GM04504 (cell line): ENCODE data around the gene STAP2.

Source experiments
- DNase-seq: peaks from one replicate; pipeline ENCODE4 v3.0.0-alpha.2; 2012; ENCODE audit warnings: low read depth

STAP2 gene

DNA sequence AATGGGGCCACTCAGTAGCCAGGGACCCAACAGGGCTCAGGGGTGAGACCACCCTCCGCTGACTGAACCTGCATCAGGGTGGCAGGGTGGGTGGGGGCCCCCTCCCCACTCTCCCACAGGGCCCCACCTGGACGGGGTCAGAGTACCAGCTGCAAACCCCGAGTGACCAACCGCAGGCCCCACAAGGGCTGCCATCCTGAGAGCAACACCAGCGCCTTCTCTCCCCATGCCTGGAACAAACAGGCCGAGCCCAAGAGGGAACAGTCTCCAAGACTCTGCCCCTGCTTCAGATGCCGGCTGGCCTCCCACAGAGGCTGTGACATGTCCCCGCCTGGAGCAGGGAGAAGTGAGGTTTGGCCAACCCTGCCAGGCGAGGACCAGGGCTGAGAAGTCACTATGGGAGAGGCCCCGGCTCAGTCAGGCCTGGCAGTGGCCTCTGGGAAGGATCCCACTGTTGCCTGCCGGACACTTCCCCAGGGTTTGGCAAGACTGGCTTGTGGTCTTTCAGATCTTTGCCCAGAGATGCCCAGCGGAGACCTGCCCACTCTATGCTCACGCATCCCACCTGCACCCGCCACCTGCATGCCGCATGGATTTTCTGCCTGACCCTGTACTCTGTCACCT, 31.9 kb upstream of the STAP2 start:
- no peak for DNase-seq

DNA sequence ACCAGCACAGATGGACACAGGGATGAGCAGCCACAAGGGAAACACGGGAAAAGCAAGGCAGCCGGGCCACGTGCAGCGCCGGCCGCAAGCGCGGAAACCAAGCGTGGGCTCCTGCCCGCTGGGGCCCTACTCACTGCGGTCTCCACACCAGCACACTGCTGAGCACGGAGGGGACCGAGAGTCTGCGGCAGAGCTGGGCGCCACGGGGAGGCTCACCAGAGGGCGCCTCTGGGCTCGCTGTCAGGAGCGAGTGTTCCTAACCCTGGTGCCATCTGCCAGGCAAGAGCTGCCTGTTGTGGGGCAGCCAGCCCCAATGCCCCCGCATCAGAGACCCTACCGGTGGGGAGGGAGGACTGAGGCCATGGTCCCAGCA, 31.2 kb upstream of the STAP2 start:
- no peak for DNase-seq

DNA sequence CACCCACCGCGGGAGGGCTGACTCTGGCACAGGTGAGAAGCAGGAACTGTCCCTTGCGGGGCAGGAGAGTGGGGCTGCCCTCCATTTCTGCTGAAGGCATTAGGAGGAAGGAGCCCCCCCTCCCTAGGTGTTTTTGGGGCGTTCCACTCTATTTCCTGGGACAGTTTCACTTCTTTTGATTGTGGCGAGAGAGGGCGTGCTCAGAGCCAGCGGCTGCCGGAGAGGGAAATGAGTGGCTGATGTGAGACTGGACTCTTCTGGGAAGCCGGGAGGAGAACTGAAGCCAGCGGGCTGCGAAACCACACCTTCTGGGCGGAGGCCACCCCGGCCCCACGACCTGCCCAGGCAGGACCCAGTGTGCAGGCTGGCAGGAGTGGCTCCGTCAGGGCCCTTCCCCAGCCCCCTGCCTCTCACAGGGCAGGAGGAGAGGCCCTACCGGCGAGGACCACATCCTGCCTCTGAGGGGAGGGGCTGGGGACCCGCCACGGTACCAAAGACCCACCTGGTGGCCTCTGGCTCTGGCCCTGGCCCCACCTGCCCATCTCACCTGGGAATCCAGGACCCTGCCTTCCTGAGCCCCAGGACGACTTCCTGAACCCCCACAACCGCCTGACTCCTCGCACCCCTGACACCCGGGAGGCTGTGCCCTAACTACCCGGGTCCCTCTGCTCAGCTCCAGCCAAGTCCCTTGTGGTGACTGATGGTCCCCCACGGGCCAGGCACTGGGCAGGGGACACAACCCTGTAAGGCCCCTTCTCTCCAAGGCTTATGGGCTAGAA, 30.7 kb upstream of the STAP2 start:
- no peak for DNase-seq

DNA sequence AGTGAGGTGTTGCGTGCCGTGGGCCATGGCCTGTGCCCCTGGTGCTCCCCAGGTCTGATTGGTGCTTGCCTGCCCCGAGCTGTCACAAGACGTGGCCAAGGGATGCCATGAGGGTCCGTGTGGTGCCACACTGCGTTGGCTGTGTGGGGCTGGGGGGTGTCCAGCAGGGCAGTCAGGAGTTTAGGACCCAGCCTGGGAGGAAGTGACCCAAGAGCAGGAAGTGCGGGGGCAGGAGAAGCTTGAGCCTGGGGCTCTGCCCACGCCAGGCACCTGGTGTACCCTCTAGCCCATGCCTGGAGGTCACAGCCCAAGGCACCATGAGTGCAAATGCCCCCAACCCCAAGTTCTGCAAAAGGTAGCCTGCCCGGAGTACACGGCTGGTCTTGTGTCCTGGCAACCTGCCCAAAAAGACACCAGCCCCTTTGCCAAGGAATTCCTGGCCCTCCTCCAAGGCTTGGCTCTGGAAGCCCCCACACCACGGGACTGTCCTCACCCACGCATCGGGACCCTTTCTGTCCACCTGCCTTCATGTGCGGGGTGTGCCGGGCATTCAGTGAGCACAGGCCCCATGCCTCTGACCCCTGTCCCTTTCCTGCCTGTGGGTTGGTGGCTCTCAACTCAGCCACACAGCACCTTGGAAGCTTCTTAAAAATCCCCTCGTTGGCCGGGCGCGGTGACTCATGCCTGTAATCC, 29.6 kb upstream of the STAP2 start:
- DNase-seq: no peak

DNA sequence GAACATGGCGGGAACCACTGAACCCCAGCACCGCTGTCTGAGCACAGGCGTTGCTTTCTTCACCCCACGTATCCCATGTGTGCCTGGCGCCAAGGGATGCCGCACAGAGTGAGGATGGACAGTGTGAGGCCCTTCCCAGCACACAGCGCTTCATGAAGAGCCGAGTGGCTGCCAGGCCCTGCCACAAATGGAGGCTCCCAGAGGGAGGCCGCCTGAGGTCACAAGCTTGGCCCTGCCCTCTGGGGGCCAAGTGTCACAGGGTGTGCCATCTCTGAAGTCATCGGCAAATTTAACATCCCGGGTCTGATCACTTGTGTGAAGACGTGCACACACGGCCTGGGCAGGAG, 29.1 kb upstream of the STAP2 start:
- no peak for DNase-seq

DNA sequence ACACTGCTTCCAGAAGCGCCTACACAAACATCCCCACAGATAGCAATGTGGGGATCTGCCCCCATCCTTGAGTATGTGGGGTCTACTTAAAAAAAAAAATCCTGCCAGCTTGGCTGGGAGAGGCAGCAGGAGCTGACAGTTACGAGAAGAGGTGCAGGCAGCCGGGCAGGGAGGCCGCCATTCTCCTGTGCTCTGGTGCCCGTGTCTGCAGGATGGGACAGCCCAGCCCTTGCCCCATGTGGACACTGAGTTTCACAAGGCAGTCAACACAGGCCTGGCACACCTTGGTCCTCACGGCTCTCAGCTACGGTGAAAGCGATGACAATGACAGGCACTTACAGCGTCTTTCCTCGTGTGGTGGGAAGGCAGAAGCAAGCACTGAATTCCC, 28.7 kb upstream of the STAP2 start:
- DNase-seq: no peak

DNA sequence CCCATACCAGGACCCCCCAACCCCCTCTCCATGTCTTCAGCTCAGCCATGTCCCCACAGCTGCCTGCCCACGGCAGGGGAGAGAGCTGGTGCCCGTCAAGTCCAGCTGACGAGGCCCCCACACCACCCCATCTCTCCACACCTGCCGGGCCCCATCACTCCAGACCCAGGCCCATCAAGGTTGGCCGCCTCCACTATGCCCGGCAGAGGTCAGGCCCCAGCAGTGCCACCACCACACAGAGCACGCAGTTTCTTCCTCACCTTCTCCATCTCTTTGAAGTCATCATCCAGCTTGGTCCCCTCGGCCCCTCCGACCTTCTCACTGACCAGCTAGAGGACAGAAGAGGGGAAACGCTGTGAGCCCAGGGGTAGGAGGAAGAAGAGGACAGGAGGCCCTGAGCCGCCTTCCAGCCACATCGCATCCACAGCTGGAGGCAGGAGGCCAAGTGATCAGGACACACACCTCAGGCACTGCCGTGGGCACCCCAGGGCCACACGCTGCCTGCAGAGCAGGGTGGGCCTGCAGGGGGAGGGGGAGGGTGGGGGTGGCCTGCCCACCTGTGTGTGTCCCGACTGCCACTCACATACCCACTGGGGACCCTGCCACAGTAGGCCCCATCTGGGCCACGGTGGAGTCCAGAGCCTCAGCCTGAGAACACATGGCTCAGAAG, 28.2 kb upstream of the STAP2 start:
- DNase-seq: no peak

DNA sequence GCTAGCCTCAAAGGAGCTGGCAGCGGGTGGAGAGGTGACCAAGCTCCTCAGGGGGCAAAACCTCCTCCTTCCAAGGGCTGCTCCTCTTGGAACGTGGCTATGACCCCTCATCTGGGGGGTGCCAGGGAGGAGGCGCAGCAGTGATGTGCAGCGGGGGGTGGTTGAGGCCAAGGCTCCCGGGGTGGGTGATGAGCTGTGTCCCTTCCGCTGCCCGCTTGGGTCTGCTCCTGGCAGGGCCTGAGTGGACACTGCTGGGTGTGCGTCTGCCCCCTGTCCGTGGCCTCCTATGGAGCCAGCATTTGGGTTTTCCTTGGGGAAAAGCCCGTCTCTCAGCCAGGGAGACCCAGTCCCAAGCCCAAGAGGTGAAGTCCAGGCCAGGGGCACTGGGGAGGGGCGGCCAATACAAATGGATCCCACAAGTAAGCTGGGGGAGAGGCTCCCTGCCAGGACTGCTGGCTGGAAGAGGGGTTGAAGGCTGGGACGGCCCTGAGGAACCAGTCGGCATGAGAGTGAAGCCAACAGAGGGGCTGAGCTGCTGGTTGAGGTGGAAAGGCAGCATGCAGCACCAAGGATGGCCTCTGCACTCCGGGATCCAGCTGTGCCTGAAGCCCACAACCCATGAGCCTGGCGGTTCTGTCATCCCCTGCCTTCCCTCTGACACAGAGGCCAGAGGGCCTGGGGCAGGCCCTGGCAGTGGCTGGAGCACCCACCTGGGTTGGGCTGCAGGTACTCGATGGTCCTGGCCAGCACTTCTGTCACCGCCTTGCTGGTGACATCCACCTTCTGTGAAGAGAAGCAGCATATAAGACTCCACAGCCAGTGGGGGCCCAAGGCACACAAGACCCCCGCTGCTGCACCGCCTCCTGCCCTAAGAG, 27.4 kb upstream of the STAP2 start:
- DNase-seq: no peak

DNA sequence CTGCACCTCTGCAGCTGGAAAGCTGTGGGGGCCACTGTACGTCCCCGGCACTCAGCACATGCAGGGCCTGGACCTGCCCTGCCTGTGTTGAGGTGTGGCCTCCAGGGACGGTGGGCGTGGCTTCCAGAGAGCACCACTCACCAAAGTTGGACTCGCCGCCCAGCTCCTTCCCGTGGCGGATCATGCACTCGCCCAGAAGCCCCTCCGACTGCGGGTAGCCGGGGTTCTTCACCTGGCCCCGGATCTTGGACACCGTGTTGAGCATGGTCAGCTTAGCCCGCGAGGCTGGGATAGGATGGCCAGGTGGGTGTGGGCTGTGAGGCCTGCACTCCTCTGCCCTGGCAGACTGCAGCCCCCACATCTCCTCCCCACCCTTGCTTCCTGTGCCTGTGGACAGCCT, 26.7 kb upstream of the STAP2 start:
- no peak for DNase-seq

DNA sequence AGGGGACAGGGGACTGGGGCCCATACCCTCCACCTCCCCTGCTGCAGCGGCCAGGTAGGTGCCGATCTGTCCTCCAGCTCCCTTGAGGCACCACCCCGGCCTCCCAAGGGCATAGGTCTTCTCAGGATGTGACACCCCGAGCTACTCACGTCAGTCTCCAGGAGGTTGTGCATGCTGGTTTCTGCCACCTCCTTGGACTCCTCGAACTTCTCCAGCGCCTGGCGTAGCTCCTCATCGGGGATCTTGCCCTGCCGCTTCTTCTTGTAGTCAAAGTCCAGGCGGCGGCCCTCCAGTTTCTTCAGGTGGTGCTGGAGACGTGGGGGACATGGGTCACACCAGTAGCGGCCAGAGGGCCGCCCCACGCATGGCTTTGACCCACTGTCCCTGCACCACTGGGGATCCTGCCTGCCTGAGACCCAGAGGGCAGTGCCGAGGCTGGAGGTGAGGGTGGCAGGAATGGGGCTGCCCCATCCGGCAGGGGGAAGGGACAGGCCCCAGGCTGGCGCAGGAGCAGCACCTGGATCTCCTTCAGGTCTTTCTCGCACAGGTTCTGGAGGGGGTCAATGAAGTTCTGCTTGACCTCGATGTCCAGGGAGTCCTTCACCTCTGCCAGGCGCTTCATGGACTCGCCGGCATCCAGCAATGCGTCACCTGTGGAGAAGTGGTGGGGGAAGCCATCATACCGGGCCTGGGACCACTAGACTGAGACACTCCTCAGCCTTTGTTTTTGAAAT, 25.1 kb upstream of the STAP2 start:
- no peak for DNase-seq

DNA sequence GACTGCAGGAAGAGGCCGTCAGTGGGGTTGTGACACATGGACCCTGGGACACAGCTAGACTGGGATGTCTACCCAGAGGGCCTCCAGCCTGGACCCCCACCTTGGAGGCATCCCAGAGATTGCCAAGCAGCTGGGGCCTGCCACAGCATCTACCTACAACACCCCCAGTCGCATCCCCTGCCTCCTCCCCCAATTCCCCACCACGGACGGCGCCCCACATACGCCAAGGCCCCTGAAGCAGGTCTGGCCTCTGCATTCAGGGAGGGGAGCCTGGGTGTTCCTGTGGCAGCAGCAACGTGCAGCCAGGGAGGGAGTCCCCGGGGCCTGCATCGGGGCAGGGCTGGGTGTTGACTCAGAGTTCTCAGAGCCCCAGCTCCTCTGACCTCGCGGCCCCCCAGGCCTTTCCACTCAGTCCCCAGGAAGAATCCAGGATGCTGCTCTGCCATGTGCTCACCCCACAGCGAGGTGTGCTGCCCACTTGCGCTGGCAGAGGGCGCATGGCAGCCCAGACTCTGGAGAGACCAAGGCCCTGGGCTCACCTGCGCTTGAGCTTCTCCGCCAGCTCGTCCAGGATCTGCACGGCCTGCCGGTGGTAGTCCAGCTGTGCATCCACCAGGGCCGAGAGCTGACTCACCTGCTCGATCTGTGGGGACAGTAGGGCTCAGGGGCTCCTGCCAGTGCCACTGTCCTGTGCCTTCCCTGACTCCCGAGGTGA, 24.4 kb upstream of the STAP2 start:
- DNase-seq: no peak

DNA sequence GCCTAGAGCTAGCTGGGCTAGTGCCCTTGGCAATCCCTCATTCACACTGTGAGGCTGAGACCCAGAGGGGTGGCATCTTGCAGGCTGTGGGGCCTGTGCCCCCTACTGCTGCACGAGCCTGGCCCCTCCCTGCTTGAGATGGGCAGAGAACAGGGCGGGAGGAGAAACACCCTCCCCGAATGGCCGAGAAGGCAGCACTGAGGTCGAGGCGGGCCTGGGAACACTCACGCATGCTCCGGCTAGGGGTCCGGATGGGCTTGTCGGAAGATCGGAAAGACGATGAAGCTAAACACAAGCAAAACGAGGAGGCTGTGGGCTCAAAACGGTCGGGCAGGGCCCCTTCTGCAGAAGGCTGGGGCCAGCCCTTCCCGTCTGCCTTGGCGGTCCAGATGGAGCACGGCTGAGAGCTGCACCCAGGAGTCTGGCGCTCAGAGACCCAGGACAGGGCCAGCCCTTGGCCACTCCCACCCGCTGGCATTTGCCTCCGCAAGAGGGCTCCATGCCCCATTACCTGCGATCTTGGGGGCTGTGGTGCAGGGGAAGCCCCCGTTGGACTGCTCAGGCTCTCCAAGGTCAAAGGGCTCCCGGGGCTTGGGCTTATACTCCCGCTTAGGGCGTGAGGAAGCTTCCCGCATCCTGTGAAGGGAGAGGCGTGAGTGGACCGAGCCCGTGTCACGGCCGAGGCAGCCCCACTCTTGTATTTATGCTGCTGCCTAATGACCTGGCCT, 23.6 kb upstream of the STAP2 start:
- no peak for DNase-seq

DNA sequence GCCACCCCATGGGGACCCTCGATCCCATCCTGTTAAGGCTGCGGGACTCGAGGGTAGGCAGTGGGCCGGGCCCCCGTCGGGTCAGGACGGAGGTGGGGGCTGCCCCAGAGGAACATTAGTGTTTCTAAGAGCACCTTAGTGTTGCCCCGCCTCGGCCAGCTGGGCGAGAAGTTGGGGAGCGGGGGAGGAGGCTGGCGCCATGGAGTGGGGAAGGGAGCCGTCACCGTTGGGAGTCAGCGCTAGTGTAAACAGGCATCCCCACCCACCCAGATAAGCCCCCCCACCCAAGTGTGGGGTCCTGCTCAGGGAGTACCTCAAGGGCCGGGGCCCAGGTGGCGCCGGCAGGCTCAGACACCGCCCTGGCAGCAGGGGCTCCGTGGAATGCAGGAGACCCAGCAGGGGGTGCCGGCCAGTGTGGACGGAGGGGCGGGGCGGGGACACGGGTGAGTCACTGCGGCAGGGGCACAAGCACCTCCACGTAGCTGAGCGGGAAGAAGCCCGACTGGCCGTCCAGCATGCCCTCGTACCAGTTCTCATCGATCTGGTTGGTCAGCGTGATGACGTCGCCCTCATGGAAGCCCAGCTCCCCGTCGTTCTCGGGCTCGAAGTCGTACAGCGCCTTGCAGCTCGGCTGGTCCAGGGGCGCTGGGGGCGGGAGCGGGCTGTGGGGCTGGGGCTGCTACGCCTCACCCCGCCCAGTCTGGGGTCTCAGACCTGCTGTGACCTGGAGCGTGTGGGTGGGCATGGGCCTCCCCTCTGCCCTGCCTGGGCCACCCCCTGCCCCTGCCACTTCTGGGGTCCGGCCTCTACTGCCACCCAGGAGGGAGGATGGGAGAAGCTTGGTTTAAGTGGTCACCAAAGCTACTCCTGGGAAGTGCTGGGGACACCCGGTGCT, 22.8 kb upstream of the STAP2 start:
- no peak for DNase-seq

DNA sequence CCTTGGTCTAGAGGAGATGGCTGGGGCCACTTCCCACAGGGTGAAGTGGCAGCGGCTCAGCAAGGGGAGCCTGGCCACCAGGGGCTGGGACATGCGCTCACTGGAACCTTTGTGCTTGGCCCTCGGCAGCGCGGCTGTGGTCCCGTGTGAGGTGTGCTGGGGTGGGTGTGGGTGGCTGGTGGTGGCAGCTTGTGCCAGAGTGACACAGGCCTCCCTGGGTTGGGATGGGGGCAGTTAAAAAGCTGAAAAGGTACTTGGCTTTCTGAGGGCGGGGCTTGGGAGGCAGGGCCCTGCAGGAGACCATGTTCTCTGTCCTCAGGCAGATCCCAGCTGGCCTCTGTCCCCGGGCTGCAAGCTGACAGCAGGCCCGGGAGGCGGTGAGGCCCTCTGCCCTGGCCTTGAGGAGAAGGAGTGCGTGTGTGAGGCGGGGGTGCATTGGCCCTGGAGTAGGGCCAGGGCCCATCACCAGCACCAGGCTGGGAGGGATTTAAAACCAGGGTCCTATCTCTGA, 22.1 kb upstream of the STAP2 start:
- no peak for DNase-seq

DNA sequence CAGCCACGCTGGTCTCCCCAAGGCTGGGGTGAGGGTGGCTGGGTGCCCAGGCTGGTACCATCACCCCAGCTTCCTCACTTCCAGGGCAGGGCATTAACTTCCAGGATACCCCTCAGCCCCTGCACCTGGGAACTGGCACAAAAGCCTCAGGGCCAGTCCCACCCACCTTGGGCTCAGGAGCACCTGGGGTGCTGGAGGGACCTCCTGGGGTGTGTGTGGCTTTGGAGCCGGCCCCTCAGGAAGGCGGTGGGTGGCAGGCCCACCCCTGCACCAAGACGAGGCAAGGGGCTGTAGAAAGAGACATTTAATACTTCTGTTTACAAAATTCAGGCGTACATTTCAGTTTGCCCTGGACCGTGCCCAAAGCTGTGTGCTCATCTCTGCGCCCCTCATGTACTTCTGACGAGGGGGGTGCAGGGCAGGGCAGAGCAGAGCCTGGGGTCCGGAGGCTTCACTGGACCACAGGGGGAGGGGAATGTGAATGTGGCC, 21.5 kb upstream of the STAP2 start:
- no peak for DNase-seq

DNA sequence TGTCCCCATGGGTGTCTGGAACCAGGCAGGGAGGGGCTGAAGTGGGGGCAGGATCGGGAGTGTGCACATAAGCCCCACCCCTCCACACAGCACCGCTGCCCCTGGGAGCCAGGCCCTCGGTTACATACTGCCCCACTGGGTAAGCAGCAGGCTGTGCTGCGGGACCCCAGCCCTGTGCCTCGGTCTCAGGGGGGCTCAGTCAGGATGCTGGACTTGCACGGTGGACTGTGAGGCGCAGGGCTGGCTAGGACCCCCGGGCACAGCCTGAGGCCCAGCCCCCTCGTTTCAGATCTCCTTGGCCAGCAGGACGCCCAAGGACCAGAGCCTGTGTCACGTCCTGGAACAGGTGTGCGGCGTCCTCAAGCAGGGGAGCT, 21.0 kb upstream of the STAP2 start:
- DNase-seq: no peak

DNA sequence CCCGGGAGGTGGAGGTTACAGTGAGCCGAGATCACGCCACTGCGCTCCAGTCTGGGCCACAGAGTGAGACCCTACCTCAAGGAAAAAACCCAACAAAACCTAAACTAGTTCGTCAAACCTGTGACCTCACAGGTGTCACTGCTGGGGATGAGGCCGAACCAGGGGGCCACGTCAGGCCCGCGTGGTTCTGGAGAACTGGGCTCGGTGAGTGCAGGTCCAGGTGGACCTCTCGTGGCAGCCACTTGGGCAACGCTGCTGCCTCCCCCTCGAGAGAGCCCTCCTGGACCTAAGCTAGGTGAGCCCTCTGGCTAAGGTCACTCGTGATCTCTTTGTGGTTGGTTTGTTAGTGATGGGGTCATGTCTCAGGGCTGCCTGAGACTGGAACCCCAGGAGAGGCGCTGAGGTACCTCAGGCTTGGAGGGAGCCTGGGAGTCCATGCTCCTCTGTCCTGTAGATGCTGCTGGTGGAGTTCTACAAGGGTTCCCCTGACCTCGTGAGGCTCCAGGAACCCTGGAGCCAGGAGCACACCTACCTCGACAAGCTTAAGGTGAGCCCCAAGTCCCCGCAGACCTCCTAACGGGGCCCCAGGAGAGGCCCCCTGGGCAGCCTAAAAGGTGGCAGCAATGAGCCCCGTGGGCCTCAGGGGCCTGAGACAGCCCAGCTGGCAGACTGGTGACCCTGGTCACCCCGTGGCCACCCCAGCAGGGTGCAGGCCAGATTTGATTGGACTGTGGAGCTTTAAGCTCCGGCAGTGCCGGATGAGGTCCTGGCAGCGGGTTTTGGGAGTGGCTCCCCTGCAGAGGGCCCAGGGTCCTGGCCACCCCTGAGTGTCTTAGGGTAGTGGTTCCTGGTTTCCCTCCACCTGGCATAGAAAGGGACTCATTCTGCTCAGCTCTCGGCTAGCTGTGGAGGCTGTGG, 20.3 kb upstream of the STAP2 start:
- DNase-seq: no peak

DNA sequence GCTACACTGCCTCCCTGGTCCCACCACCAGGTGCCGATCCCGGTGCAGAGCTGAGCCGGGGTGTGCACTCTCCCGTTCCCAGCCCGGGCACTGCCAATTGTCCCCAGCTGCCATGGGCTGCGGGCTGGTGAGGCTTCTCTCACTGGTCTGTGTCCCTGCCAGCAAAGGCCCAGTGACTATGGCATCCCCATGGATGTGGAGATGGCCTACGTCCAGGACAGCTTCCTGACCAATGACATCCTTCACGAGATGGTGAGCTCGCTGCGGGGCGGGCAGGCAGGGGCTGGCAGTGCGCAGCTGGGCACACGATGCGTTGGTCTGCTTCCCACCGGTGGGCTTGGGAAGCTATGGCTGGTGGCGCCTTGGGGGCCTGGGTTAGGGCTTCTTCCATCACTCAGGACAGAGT, 19.3 kb upstream of the STAP2 start:
- no peak for DNase-seq
